ENCODE results near the gene PCDHGA4. TPM values are rescaled to one million over a fixed set of nuclear protein-coding genes. Genes with fewer than 3 reads are reported as not detected.
A peak's percentile ranks its signal among the peaks of the same experiment; 100 is the strongest.

The PCDHGA4 gene
- total and polyA plus RNA-seq, 2 donors (not counting 1 experiment from before 2014, with no cell fraction given): 0.13 to 1.1 TPM

- H3K4me3 Mint-ChIP-seq: peak within 1 kb of the TSS; percentile 81
- no peaks in the 10 kb centered on the region for H3K79me2 ChIP-seq (ENCODE audit: control insufficient read depth, insufficient read depth, low read length)
- H3K27me3 Mint-ChIP-seq: peaks cover 64% of the 10 kb centered on the region
- peaks cover 7% of the 10 kb centered on the region for H3K9me3 Mint-ChIP-seq (ENCODE audit: insufficient read depth)
- peak within 1 kb of the TSS; percentile 49 for H3K9ac ChIP-seq (ENCODE audit: low read length)
- CTCF ChIA-PET: interaction anchor here (1.0 to 2.1 kb wide), 2 partner anchors 40 to 202 kb away, joined by 3 to 6 read pairs; partner anchors contain the start of gene TAF7
- peaks cover 0 to 69% (median 43%) of the 10 kb centered on the region in 4 experiments for H3K27me3 ChIP-seq (replicated peaks in 1 of 4; ENCODE audit: control extremely low read depth in 1 of 4, control insufficient read depth in 3 of 4, insufficient read depth in 4 of 4, low read length in 3 of 4)
- H3K9me3 ChIP-seq (ENCODE audit: control extremely low read depth in 1 of 3, control insufficient read depth in 2 of 3, insufficient read depth in 1 of 3, low read length in 2 of 3): peaks cover 6 to 57% (median 43%) of the 10 kb centered on the region in 3 donors
- intact Hi-C loops (cut with micrococcal nuclease): no loop called here
- peak within 1 kb of the TSS; percentile 28 for H3K27ac Mint-ChIP-seq
- H2AFZ ChIP-seq (ENCODE audit: insufficient read depth, low read depth, low read length, poor library complexity, severe bottlenecking): peak within 1 kb of the TSS; percentile 30
- peak; percentile 47 for DNase-seq
- no peaks in the 10 kb centered on the region for H4K20me1 ChIP-seq (ENCODE audit: control insufficient read depth, insufficient read depth, low read length, poor library complexity, severe bottlenecking)
- peaks cover 0 to 4% of the 10 kb centered on the region in 2 donors for H3K4me1 ChIP-seq (ENCODE audit: control insufficient read depth in 2 of 2, insufficient read depth in 2 of 2, low read length in 2 of 2)
- 21% methylated on average over 22 of the region's 24 CpGs for WGBS (ENCODE audit: insufficient coverage)
- H3K4me3 ChIP-seq (ENCODE audit: control extremely low read depth in 1 of 5, extremely low read depth in 1 of 5, insufficient read depth in 1 of 5, low read depth in 2 of 5, low read length in 4 of 5): peak within 1 kb of the TSS in 4 of 5 experiments; percentile 36 to 46 (median 44)
- H3K36me3 ChIP-seq (replicated peaks in 1 of 2; ENCODE audit: control extremely low read depth in 1 of 2, control insufficient read depth in 1 of 2, extremely low read depth in 1 of 2, insufficient read depth in 2 of 2, low read length in 1 of 2): no peaks in the 10 kb centered on the region
- H3K27ac ChIP-seq (ENCODE audit: low read length in 2 of 2): no peak within 1 kb of the TSS
- H3K4me2 ChIP-seq (replicated peaks; ENCODE audit: low read depth, low read length, poor library complexity, severe bottlenecking): peak within 1 kb of the TSS; percentile 46
- peaks cover 9% of the 10 kb centered on the region for H3K4me1 Mint-ChIP-seq
- POLR2A ChIA-PET: no interaction called here
- ATAC-seq (ENCODE audit: low read depth): peak; percentile 43
- TF ChIP-seq CTCF (IDR thresholded peaks at IDR 0.05) (peak; percentile 43), EZH2 (IDR thresholded peaks at IDR 0.05; ENCODE audit: borderline replicate concordance, insufficient read depth, low read depth, low read length, poor library complexity, severe bottlenecking) (no peak)
Observed at GRCh38 chr5:141359790-141360426, 5.1 kb downstream of the PCDHGA4 start, which contains the start of gene PCDHGB2. Gene PCDHGB2 (plus strand): TSS chr5:141359994. CDS start chr5:141360136, 142 bp downstream.

GRCh38 chr5:141360685-141361084, 5.9 kb downstream of the PCDHGA4 start:
- H3K4me2 ChIP-seq (replicated peaks; ENCODE audit: low read depth, low read length, poor library complexity, severe bottlenecking): peak overlapping the region; percentile 46
- peaks cover 0 to 4% of the 10 kb centered on the region in 2 donors for H3K4me1 ChIP-seq (ENCODE audit: control insufficient read depth in 2 of 2, insufficient read depth in 2 of 2, low read length in 2 of 2)
- H3K9me3 Mint-ChIP-seq (ENCODE audit: insufficient read depth): peaks cover 7% of the 10 kb centered on the region
- intact Hi-C loops (cut with micrococcal nuclease): no loop called here
- H3K36me3 ChIP-seq (replicated peaks in 1 of 2; ENCODE audit: control extremely low read depth in 1 of 2, control insufficient read depth in 1 of 2, extremely low read depth in 1 of 2, insufficient read depth in 2 of 2, low read length in 1 of 2): no peaks in the 10 kb centered on the region
- H3K79me2 ChIP-seq (ENCODE audit: control insufficient read depth, insufficient read depth, low read length): no peaks in the 10 kb centered on the region
- H2AFZ ChIP-seq (ENCODE audit: insufficient read depth, low read depth, low read length, poor library complexity, severe bottlenecking): no peak overlapping the region
- H3K27ac Mint-ChIP-seq: no peak overlapping the region
- H3K27me3 ChIP-seq (replicated peaks in 1 of 4; ENCODE audit: control extremely low read depth in 1 of 4, control insufficient read depth in 3 of 4, insufficient read depth in 4 of 4, low read length in 3 of 4): peaks cover 0 to 71% (median 45%) of the 10 kb centered on the region in 4 experiments
- TF ChIP-seq CTCF (IDR thresholded peaks at IDR 0.05) (no peak), EZH2 (IDR thresholded peaks at IDR 0.05; ENCODE audit: borderline replicate concordance, insufficient read depth, low read depth, low read length, poor library complexity, severe bottlenecking) (no peak)
- no peaks in the 10 kb centered on the region for H4K20me1 ChIP-seq (ENCODE audit: control insufficient read depth, insufficient read depth, low read length, poor library complexity, severe bottlenecking)
- DNase-seq: no peak
- H3K9me3 ChIP-seq (ENCODE audit: control extremely low read depth in 1 of 3, control insufficient read depth in 2 of 3, insufficient read depth in 1 of 3, low read length in 2 of 3): peaks cover 8 to 57% (median 51%) of the 10 kb centered on the region in 3 donors
- H3K4me1 Mint-ChIP-seq: peaks cover 9% of the 10 kb centered on the region
- CTCF ChIA-PET: no interaction called here
- H3K27me3 Mint-ChIP-seq: peaks cover 70% of the 10 kb centered on the region
- H3K27ac ChIP-seq (ENCODE audit: low read length in 2 of 2): no peak overlapping the region
- 64% methylated on average over 13 of the region's 15 CpGs for WGBS (ENCODE audit: insufficient coverage)
- ATAC-seq (ENCODE audit: low read depth): no peak
- H3K4me3 Mint-ChIP-seq: peak overlapping the region; percentile 26
- no peak overlapping the region for H3K9ac ChIP-seq (ENCODE audit: low read length)
- peak overlapping the region in 1 of 5 experiments; percentile 45 for H3K4me3 ChIP-seq (ENCODE audit: control extremely low read depth in 1 of 5, extremely low read depth in 1 of 5, insufficient read depth in 1 of 5, low read depth in 2 of 5, low read length in 4 of 5)
- POLR2A ChIA-PET: no interaction called here
